Measurements from ENCODE around the gene PIM2.

PIM2 gene

DNA sequence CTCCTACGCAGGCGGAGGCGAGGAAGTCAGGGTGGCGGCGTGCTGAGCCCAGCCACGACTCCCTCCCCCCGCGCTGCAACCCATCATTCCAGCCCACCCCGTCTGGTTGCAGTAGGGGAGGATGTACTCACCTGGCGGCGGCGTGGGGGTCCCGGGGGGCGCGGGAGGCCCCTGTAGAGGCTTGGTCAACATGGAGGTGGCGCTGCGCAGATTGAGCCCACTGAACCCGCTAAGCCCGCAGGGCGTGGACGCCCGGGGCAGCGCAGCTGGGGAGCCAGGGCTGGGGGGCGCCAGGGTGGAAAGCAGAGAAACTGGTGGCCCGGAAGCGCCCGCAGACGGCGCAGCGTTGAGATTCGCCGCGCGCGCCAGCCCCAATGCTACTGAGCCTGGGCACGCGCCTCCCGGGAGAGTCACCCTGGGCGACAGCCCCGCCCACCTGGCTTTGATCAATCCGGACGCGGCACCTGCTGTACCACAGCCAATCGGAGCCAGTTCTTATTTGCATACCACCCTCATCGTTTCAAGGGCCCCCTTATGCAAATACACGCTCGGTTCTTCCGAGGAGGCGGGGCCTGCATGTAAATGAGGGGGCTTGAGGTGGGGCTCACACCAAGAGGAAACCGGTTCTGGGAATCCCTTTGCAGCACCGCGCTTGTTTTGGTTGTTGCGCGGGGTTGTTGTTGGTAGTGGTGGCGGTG, at the start of gene PIM2:
Gene PIM2 (minus strand): TSS at position 382 of the 698 bp plus-strand sequence. CDS start 190 bp downstream, at position 192.
- Histone ChIP-seq H3K27ac (no peak within 1 kb of the TSS), H3K9me3 (ENCODE audit: low read depth, low read length) (no peaks in the 10 kb centered on the region), H3K4me3 (peak within 1 kb of the TSS; percentile 80), H3K36me3 (ENCODE audit: insufficient read depth, low read length) (peaks cover 8% of the 10 kb centered on the region; the same call in 1 of the 2 replicates), H3K9ac (ENCODE audit: insufficient read length) (peak within 1 kb of the TSS; percentile 70)
- DNase-seq (ENCODE audit: low read depth, low spot score): peak; percentile 77
- TF ChIP-seq EZH2 (IDR thresholded peaks at IDR 0.05) (no peak), FOXP2 (optimal IDR thresholded peaks at IDR 0.05; ENCODE audit: control extremely low read depth, extremely low read length, insufficient read depth) (no peak), POLR2AphosphoS5 (IDR thresholded peaks at IDR 0.05; ENCODE audit: borderline replicate concordance, low read depth, low read length) (peak; percentile 90)

DNA sequence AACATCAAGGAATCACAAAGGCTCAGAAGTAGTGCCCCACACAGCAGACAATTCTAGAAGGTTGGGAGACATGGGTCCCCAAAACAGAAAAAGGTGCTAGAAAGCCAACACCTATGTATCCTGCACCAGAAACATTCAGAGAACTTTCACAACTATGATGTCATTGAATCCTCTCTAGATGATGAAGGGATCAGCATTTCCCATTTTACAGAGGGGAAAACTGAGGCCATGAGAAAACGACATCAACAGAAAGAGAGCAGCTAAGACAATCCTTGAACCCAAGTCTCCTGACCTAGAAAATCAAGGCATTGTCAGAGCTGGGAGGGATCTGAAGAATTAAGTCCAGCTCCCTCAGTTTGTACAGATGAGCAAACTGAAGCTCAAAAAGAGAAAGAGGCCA, 49.6 kb upstream of the PIM2 start:
- no peaks in the 10 kb centered on the region for H3K9me3 ChIP-seq (ENCODE audit: low read depth, low read length)
- DNase-seq (ENCODE audit: low read depth, low spot score): no peak
- no peak overlapping the region for H3K4me3 ChIP-seq
- H3K27ac ChIP-seq: no peak overlapping the region
- H3K36me3 ChIP-seq (ENCODE audit: insufficient read depth, low read length): no peaks in the 10 kb centered on the region
- TF ChIP-seq POLR2AphosphoS5 (IDR thresholded peaks at IDR 0.05; ENCODE audit: borderline replicate concordance, low read depth, low read length) (no peak), FOXP2 (optimal IDR thresholded peaks at IDR 0.05; ENCODE audit: control extremely low read depth, extremely low read length, insufficient read depth) (no peak), EZH2 (IDR thresholded peaks at IDR 0.05) (no peak)
- no peak overlapping the region for H3K9ac ChIP-seq (ENCODE audit: insufficient read length)

- Histone ChIP-seq H3K9me3 (ENCODE audit: low read depth, low read length) (no peaks in the 10 kb centered on the region), H3K27ac (no peak overlapping the region), H3K9ac (ENCODE audit: insufficient read length) (no peak overlapping the region), H3K36me3 (ENCODE audit: insufficient read depth, low read length) (no peaks in the 10 kb centered on the region), H3K4me3 (no peak overlapping the region)
- DNase-seq (ENCODE audit: low read depth, low spot score): no peak
- TF ChIP-seq FOXP2 (optimal IDR thresholded peaks at IDR 0.05; ENCODE audit: control extremely low read depth, extremely low read length, insufficient read depth) (no peak), POLR2AphosphoS5 (IDR thresholded peaks at IDR 0.05; ENCODE audit: borderline replicate concordance, low read depth, low read length) (no peak), EZH2 (IDR thresholded peaks at IDR 0.05) (no peak)
Observed at GRCh38 chrX:48966796-48967579, 48.2 kb upstream of the PIM2 start.

DNA sequence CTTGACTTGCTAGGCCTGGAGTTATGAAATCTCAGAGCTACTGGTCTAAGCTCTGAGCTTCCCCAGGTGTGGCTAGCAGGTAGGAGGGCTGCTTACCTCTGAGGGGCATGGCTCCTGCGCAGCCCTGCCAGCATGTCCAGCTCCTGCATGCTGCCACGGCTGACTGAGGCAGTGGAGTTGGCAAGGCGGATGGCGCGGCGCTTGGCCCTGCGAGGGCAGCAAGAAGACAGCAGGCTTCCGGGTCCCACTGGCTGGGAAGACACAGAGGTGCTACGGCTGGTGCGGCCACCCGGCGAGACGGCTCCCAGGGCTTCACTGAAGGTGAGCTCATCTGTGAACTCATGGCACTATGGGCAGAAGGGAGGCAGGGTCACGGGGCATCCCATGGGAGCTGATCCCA, 47.1 kb upstream of the PIM2 start:
- H3K27ac ChIP-seq: no peak overlapping the region
- no peaks in the 10 kb centered on the region for H3K36me3 ChIP-seq (ENCODE audit: insufficient read depth, low read length)
- H3K9ac ChIP-seq (ENCODE audit: insufficient read length): no peak overlapping the region
- no peaks in the 10 kb centered on the region for H3K9me3 ChIP-seq (ENCODE audit: low read depth, low read length)
- no peak for TF ChIP-seq FOXP2 (optimal IDR thresholded peaks at IDR 0.05; ENCODE audit: control extremely low read depth, extremely low read length, insufficient read depth)
- TF ChIP-seq POLR2AphosphoS5 (IDR thresholded peaks at IDR 0.05; ENCODE audit: borderline replicate concordance, low read depth, low read length): no peak
- TF ChIP-seq EZH2 (IDR thresholded peaks at IDR 0.05): no peak
- no peak for DNase-seq (ENCODE audit: low read depth, low spot score)
- no peak overlapping the region for H3K4me3 ChIP-seq

DNA sequence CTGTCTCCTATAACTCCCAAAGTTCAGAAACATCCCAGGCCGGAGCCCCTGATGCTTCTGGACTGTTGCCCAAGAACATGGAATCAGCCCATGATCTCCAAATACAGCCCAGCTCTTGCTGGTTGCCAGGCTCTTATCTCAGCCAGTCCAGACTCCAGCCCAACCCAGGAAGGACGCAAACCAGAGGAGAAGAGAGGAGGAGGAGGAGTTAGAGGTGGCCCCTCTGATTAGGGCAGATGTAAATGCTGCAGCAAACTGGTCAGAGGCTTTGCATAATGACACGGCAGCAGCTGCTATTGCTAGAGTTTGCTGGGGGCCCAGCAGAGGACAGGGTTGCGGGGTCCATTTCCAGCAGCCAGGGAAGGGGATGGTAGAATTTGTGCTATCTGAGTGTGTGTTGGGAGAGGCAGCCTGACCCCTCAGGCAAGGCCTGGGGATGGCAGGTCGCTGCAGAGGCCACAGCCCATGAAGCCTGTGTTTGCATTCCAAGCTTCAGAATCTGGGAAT, 42.8 kb upstream of the PIM2 start:
- Histone ChIP-seq H3K27ac (no peak overlapping the region), H3K9me3 (ENCODE audit: low read depth, low read length) (no peaks in the 10 kb centered on the region), H3K36me3 (ENCODE audit: insufficient read depth, low read length) (no peaks in the 10 kb centered on the region), H3K9ac (ENCODE audit: insufficient read length) (no peak overlapping the region), H3K4me3 (no peak overlapping the region)
- DNase-seq (ENCODE audit: low read depth, low spot score): no peak
- TF ChIP-seq EZH2 (IDR thresholded peaks at IDR 0.05): no peak
- TF ChIP-seq POLR2AphosphoS5 (IDR thresholded peaks at IDR 0.05; ENCODE audit: borderline replicate concordance, low read depth, low read length): no peak
- TF ChIP-seq FOXP2 (optimal IDR thresholded peaks at IDR 0.05; ENCODE audit: control extremely low read depth, extremely low read length, insufficient read depth): no peak

GRCh38 chrX:48960291-48960690, 41.5 kb upstream of the PIM2 start:
- H3K27ac ChIP-seq: no peak overlapping the region
- no peaks in the 10 kb centered on the region; the same call in 1 of the 2 replicates for H3K36me3 ChIP-seq (ENCODE audit: insufficient read depth, low read length)
- H3K9me3 ChIP-seq (ENCODE audit: low read depth, low read length): no peaks in the 10 kb centered on the region
- TF ChIP-seq POLR2AphosphoS5 (IDR thresholded peaks at IDR 0.05; ENCODE audit: borderline replicate concordance, low read depth, low read length) (no peak), FOXP2 (optimal IDR thresholded peaks at IDR 0.05; ENCODE audit: control extremely low read depth, extremely low read length, insufficient read depth) (no peak), EZH2 (IDR thresholded peaks at IDR 0.05) (no peak)
- no peak overlapping the region for H3K4me3 ChIP-seq
- DNase-seq (ENCODE audit: low read depth, low spot score): no peak
- no peak overlapping the region for H3K9ac ChIP-seq (ENCODE audit: insufficient read length)

DNA sequence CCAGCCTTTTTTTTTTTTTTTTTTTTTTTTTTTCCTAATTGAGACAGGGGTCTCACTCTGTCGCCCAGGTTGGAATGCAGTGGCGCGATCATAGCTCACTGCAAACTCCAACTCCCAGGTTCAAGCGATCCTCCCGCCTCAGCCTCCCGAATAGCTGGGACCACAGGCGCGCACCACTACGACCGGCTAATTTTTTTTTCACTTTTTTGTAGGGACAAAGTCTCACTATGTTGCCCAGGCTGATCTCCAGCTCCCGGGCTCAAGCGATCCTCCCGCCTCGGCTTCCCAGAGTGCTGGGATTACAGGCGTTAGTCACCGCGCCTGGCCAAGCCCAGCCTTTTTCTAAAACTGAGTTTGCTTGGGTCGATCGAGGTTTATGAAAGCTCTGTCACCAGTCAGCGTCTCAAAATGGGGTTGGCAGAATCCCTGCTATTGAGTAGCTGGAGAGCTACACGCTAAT, 39.8 kb upstream of the PIM2 start:
- Histone ChIP-seq H3K9ac (ENCODE audit: insufficient read length) (peak overlapping the region; percentile 72), H3K27ac (peak overlapping the region; percentile 98), H3K36me3 (ENCODE audit: insufficient read depth, low read length) (peaks cover 3% of the 10 kb centered on the region; the same call in 1 of the 2 replicates), H3K9me3 (ENCODE audit: low read depth, low read length) (no peaks in the 10 kb centered on the region), H3K4me3 (peak overlapping the region; percentile 83)
- TF ChIP-seq POLR2AphosphoS5 (IDR thresholded peaks at IDR 0.05; ENCODE audit: borderline replicate concordance, low read depth, low read length) (no peak; the same call in 1 of the 2 replicates), FOXP2 (optimal IDR thresholded peaks at IDR 0.05; ENCODE audit: control extremely low read depth, extremely low read length, insufficient read depth) (no peak), EZH2 (IDR thresholded peaks at IDR 0.05) (no peak)
- DNase-seq (ENCODE audit: low read depth, low spot score): no peak
